ENCODE results near the gene ZMAT5.

Gene ZMAT5

GRCh38 chr22:29707010-29707409 is 59.8 kb downstream of the ZMAT5 start:
- DNase-seq (ENCODE audit: low read depth in 2 of 2): no peak

GRCh38 chr22:29706486-29706885 is 60.3 kb downstream of the ZMAT5 start:
- no peak for DNase-seq (ENCODE audit: low read depth in 2 of 2)

- no peak for DNase-seq (ENCODE audit: low read depth in 2 of 2)
Measured at GRCh38 chr22:29705651-29706050, 61.2 kb downstream of the ZMAT5 start.

- no peak for DNase-seq (ENCODE audit: low read depth in 2 of 2)
Measured at GRCh38 chr22:29704528-29705285, 62.1 kb downstream of the ZMAT5 start.

- no peak for DNase-seq (ENCODE audit: low read depth in 2 of 2)
Measured at GRCh38 chr22:29703569-29704195, 63.1 kb downstream of the ZMAT5 start.

GRCh38 chr22:29702931-29703501 is 63.8 kb downstream of the ZMAT5 start:
- DNase-seq (ENCODE audit: low read depth in 2 of 2): no peak

- no peak for DNase-seq (ENCODE audit: low read depth in 2 of 2)
Measured at GRCh38 chr22:29702000-29702930, 64.5 kb downstream of the ZMAT5 start.

- no peak for DNase-seq (ENCODE audit: low read depth in 2 of 2)
Measured at GRCh38 chr22:29701155-29701999, 65.4 kb downstream of the ZMAT5 start.

- DNase-seq (ENCODE audit: low read depth in 2 of 2): no peak
Measured at GRCh38 chr22:29700900-29701154, 66.0 kb downstream of the ZMAT5 start.

GRCh38 chr22:29700206-29700899 is 66.5 kb downstream of the ZMAT5 start:
- DNase-seq (ENCODE audit: low read depth in 2 of 2): no peak

- no peak for DNase-seq (ENCODE audit: low read depth in 2 of 2)
Measured at GRCh38 chr22:29697853-29698598, 68.8 kb downstream of the ZMAT5 start.

GRCh38 chr22:29695129-29695926 is 71.5 kb downstream of the ZMAT5 start:
- no peak for DNase-seq (ENCODE audit: low read depth in 2 of 2)

- no peak for DNase-seq (ENCODE audit: low read depth in 2 of 2)
Measured at GRCh38 chr22:29693671-29694070, 73.1 kb downstream of the ZMAT5 start.

- no peak for DNase-seq (ENCODE audit: low read depth in 2 of 2)
Measured at GRCh38 chr22:29693161-29693560, 73.6 kb downstream of the ZMAT5 start.

- no peak for DNase-seq (ENCODE audit: low read depth in 2 of 2)
Measured at GRCh38 chr22:29692327-29692640, 74.5 kb downstream of the ZMAT5 start.

- DNase-seq (ENCODE audit: low read depth in 2 of 2): no peak
Measured at GRCh38 chr22:29691636-29692326, 75.0 kb downstream of the ZMAT5 start.

- no peak for DNase-seq (ENCODE audit: low read depth in 2 of 2)
Measured at GRCh38 chr22:29690476-29690875, 76.3 kb downstream of the ZMAT5 start.

GRCh38 chr22:29689880-29690213 is 77.0 kb downstream of the ZMAT5 start:
- peak in 1 of 2 experiments; percentile 40 for DNase-seq (ENCODE audit: low read depth in 2 of 2)

Data from stimulated activated CD4-positive, alpha-beta T cell treated with anti-CD3 and anti-CD28 coated beads, Interleukin-12 subunit alpha, Interleukin-12 subunit beta, amount 100 ng/mL, for 24 hours (primary cell).